Measurements from ENCODE around the gene SLC39A11. TPM values are rescaled to one million over a fixed set of nuclear protein-coding genes. Genes with fewer than 3 reads are reported as not detected.
"Not testable (repeated sequence)": the region's sequence is repeated elsewhere in the genome, so short reads cannot be mapped to it uniquely, and the experiment has no call there.

Gene SLC39A11
- total RNA-seq, 1 donor from 2014 or later: 13.2 TPM

GRCh38 chr17:72943826-72944689 lies 148.4 kb downstream of the SLC39A11 start:
- H3K36me3 Mint-ChIP-seq (ENCODE audit: low read depth, unreplicated experiment): no peaks in the 10 kb centered on the region
- H3K4me1 Mint-ChIP-seq (ENCODE audit: unreplicated experiment): no peaks in the 10 kb centered on the region
- no peaks in the 10 kb centered on the region for H3K9me3 Mint-ChIP-seq (ENCODE audit: unreplicated experiment)
- no peak for DNase-seq (ENCODE audit: low spot score)
- no peak overlapping the region for H3K27ac Mint-ChIP-seq (ENCODE audit: unreplicated experiment)
- no peak overlapping the region for H3K4me3 Mint-ChIP-seq (ENCODE audit: unreplicated experiment)
- no peak for TF ChIP-seq CTCF (IDR thresholded peaks at IDR 0.05; ENCODE audit: unreplicated experiment)
- peaks cover 4% of the 10 kb centered on the region for H3K27me3 Mint-ChIP-seq (ENCODE audit: unreplicated experiment)

GRCh38 chr17:72942579-72942978 lies 149.9 kb downstream of the SLC39A11 start:
- H3K27ac Mint-ChIP-seq (ENCODE audit: unreplicated experiment): no peak overlapping the region
- no peak for TF ChIP-seq CTCF (IDR thresholded peaks at IDR 0.05; ENCODE audit: unreplicated experiment)
- H3K9me3 Mint-ChIP-seq (ENCODE audit: unreplicated experiment): no peaks in the 10 kb centered on the region
- no peaks in the 10 kb centered on the region for H3K36me3 Mint-ChIP-seq (ENCODE audit: low read depth, unreplicated experiment)
- no peak overlapping the region for H3K4me3 Mint-ChIP-seq (ENCODE audit: unreplicated experiment)
- peaks cover 4% of the 10 kb centered on the region for H3K27me3 Mint-ChIP-seq (ENCODE audit: unreplicated experiment)
- no peak for DNase-seq (ENCODE audit: low spot score)
- H3K4me1 Mint-ChIP-seq (ENCODE audit: unreplicated experiment): no peaks in the 10 kb centered on the region

GRCh38 chr17:72940496-72940895 lies 152.0 kb downstream of the SLC39A11 start:
- H3K27ac Mint-ChIP-seq (ENCODE audit: unreplicated experiment): no peak overlapping the region
- H3K4me3 Mint-ChIP-seq (ENCODE audit: unreplicated experiment): no peak overlapping the region
- H3K4me1 Mint-ChIP-seq (ENCODE audit: unreplicated experiment): no peaks in the 10 kb centered on the region
- no peaks in the 10 kb centered on the region for H3K36me3 Mint-ChIP-seq (ENCODE audit: low read depth, unreplicated experiment)
- no peak for TF ChIP-seq CTCF (IDR thresholded peaks at IDR 0.05; ENCODE audit: unreplicated experiment)
- DNase-seq (ENCODE audit: low spot score): no peak
- peaks cover under 1% of the 10 kb centered on the region for H3K27me3 Mint-ChIP-seq (ENCODE audit: unreplicated experiment)
- H3K9me3 Mint-ChIP-seq (ENCODE audit: unreplicated experiment): no peaks in the 10 kb centered on the region

- Mint-ChIP-seq H3K9me3 (ENCODE audit: unreplicated experiment) (no peaks in the 10 kb centered on the region), H3K4me3 (ENCODE audit: unreplicated experiment) (no peak overlapping the region), H3K27me3 (ENCODE audit: unreplicated experiment) (no peaks in the 10 kb centered on the region), H3K36me3 (ENCODE audit: low read depth, unreplicated experiment) (no peaks in the 10 kb centered on the region), H3K27ac (ENCODE audit: unreplicated experiment) (no peak overlapping the region), H3K4me1 (ENCODE audit: unreplicated experiment) (no peaks in the 10 kb centered on the region)
- no peak for TF ChIP-seq CTCF (IDR thresholded peaks at IDR 0.05; ENCODE audit: unreplicated experiment)
- DNase-seq (ENCODE audit: low spot score): no peak
Observed at GRCh38 chr17:72938482-72938881, 154.0 kb downstream of the SLC39A11 start.

GRCh38 chr17:72937707-72938106 lies 154.8 kb downstream of the SLC39A11 start:
- no peaks in the 10 kb centered on the region for H3K27me3 Mint-ChIP-seq (ENCODE audit: unreplicated experiment)
- no peak overlapping the region for H3K27ac Mint-ChIP-seq (ENCODE audit: unreplicated experiment)
- TF ChIP-seq CTCF (IDR thresholded peaks at IDR 0.05; ENCODE audit: unreplicated experiment): no peak
- H3K36me3 Mint-ChIP-seq (ENCODE audit: low read depth, unreplicated experiment): no peaks in the 10 kb centered on the region
- H3K9me3 Mint-ChIP-seq (ENCODE audit: unreplicated experiment): no peaks in the 10 kb centered on the region
- no peaks in the 10 kb centered on the region for H3K4me1 Mint-ChIP-seq (ENCODE audit: unreplicated experiment)
- no peak for DNase-seq (ENCODE audit: low spot score)
- H3K4me3 Mint-ChIP-seq (ENCODE audit: unreplicated experiment): no peak overlapping the region

- not testable (repeated sequence) for H3K4me3 Mint-ChIP-seq (ENCODE audit: unreplicated experiment); H3K4me1 Mint-ChIP-seq (ENCODE audit: unreplicated experiment); H3K36me3 Mint-ChIP-seq (ENCODE audit: low read depth, unreplicated experiment); H3K27me3 Mint-ChIP-seq (ENCODE audit: unreplicated experiment); H3K9me3 Mint-ChIP-seq (ENCODE audit: unreplicated experiment); DNase-seq (ENCODE audit: low spot score); H3K27ac Mint-ChIP-seq (ENCODE audit: unreplicated experiment)
Observed at GRCh38 chr17:72937254-72937653, 155.2 kb downstream of the SLC39A11 start.
